ENCODE data around the gene PSAT1. TPM values are rescaled to one million over a fixed set of nuclear protein-coding genes. Genes with fewer than 3 reads are reported as not detected.

Gene PSAT1
- total RNA-seq, 8 experiments from 2014 or later, result 10.6 to 157 (median 59.5) TPM

DNA sequence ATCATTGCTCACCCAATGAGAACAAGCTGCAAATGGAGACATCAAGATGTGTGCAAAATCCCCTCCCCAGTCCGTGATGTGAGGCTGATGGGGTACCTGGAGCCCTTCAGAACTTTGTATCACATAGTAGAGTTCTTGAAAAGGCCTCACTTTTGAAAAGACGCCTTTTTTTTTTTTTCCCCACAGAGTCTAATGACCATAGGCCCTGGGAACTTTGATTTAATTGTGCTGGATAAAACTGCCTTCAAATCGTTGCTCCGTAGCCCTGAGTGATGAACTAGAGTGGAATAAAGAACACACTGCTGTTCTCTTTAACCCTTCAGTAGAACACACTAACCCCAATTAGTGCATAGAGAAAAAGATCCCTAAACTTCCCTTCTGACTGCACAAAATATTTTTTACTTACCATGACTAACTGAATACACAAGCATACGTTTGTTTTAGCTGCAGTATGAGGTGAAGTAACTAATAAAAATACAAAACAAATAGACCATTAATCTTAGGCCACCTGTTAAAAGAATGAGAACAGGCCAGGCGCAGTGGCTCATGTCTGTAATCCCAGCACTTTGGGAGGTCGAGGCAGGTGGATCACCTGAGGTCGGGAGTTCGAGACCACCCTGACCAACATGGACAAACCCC is 15.1 kb downstream of the PSAT1 start:
- peaks cover 2 to 19% of the 10 kb centered on the region in 2 donors for H3K4me1 ChIP-seq (replicated peaks in 1 of 2)
- H3K27ac ChIP-seq, result no peak overlapping the region
- WGBS, 10 experiments, result 11 to 88% (median 62%) methylated on average over 3 to 8 of the region's 9 CpGs
- ATAC-seq (replicated peaks in 6 of 8), result peak in 5 of 8 experiments; percentile 83 to 92 (median 89)
- in situ Hi-C loops (cut with MboI; ENCODE audit: low pct_unique_long_range_greater_than_20kb in 2 of 9, low sequenced_read_pairs in 9 of 9, unreplicated experiment in 9 of 9), result no loop called here
- no peak overlapping the region for H3K4me3 ChIP-seq

DNA sequence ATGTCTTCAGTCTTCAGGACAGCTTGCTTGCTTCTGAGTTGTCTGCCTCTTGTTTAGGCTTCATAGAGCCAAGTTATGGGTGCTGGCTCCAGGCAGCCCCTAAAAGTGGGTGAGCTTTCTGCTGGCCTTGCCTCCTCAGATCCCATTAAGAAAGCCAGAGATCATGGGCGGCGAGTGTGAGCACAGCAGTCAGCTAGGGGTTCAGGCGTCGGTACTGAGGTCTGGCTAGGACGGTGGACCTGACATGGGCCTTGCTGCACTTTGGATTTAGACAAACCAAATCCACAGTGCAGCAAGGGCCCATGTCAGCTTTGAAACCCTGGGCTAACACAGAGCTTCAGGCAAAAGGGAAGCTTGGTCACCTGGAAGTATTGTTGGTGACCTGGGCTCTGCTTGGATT is 17.6 kb downstream of the PSAT1 start:
- peaks cover 2 to 19% of the 10 kb centered on the region in 2 donors for H3K4me1 ChIP-seq (replicated peaks in 1 of 2)
- no peak for ATAC-seq (replicated peaks in 6 of 8)
- WGBS, 10 experiments, result 100% methylated on average over 1 to 3 of the region's 5 CpGs; no CpG with 5 or more reads in 7 of the 10 experiments
- no peak overlapping the region for H3K4me3 ChIP-seq
- in situ Hi-C loops (cut with MboI; ENCODE audit: low pct_unique_long_range_greater_than_20kb in 2 of 9, low sequenced_read_pairs in 9 of 9, unreplicated experiment in 9 of 9), result no loop called here
- no peak overlapping the region for H3K27ac ChIP-seq

DNA sequence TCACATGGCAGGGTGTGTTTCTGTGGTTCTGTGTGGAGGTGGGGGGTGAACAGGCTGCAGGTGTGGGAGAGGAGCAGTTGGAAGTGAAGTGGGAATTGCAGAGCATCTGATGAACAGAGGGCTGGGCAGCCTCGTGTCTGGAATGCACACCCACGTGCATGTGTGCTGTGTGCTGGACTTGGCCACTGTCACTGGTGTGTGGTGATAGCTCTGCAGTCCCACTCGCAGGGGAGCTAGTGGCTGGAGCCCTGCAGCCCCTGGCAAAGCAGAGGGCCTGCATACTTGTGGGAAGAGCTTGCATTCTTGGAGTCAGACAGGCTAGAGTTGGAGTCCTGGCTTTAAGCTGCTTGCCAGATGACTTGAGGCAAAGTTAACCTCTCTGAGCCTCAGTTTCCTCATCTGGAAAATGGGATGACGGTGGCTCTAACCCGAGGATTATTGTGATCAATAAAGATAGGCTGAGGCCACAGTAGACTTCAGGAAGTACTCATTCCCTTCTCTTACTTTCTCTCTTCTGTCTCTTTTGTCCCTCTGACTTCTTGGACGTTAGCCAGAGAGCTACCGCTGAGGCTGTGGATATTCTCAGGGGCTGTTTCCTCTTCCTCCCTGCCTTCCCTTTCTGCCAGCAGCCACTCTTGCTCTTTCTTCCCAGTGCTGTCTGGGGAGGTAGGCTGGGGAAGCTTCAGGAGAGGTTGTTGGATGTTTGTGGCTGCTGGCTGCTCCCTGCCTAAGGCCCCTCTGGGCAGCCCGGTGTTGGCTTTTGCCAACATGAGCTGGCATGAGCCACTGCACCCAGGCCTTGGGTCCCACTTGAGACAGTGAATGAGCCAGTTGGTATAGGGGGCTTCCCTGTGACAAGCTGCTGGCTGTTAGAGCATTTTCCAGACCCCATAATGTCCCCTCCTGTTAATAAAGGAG is 18.3 kb downstream of the PSAT1 start:
- peak in 3 of 8 experiments; percentile 6 to 71 (median 9) for ATAC-seq (replicated peaks in 6 of 8)
- Histone ChIP-seq H3K4me3 (no peak overlapping the region), H3K27ac (no peak overlapping the region), H3K4me1 (replicated peaks in 1 of 2) (peaks cover 2 to 19% of the 10 kb centered on the region in 2 donors)
- 60 to 100% (median 100%) methylated on average over 1 to 5 of the region's 8 CpGs; no CpG with 5 or more reads in 3 of the 10 experiments for WGBS, 10 experiments
- in situ Hi-C loops (cut with MboI; ENCODE audit: low pct_unique_long_range_greater_than_20kb in 2 of 9, low sequenced_read_pairs in 9 of 9, unreplicated experiment in 9 of 9), result no loop called here

DNA sequence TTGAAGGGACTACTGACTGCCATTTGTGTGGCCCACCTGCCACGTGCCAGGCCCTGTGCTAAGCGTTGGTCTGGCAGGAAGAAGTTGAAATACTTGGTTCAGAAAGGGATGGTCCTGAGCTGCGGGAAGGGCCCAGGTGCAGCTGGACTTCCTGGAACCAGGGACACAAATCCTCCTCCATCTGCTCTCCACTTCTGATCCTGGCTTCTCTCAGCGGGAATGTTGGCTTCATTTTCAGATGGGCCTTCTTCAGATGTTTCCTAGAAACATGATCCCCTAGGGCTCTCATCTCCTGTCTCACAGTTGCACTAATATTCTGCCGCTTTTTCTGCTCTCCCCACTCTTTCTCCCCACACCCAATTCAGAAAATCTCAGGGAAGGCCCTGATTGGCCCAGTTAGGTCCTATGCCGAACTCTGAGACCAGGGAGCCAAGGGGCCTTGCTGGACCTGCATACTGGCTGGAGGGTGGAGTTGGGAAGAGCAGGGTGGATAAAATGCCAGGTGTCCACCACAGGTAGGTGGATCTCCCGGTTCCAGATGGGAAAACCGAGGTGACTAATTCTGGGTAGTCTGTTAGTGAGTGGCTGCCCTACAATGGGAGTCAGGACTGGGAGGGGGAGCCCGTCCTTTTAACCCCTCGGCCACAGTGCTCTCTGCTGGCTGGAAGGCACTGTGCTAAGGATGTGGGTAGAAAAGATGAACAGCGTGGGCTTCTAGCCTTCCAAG is 19.4 kb downstream of the PSAT1 start:
- Histone ChIP-seq H3K4me1 (replicated peaks in 1 of 2) (peaks cover 2 to 12% of the 10 kb centered on the region in 2 donors), H3K27ac (no peak overlapping the region), H3K4me3 (no peak overlapping the region)
- ATAC-seq (replicated peaks in 6 of 8), result no peak
- 88 to 100% (median 97%) methylated on average over 1 to 9 of the region's 11 CpGs; no CpG with 5 or more reads in 3 of the 10 experiments for WGBS, 10 experiments
- in situ Hi-C loops (cut with MboI; ENCODE audit: low pct_unique_long_range_greater_than_20kb in 2 of 9, low sequenced_read_pairs in 9 of 9, unreplicated experiment in 9 of 9), result no loop called here

DNA sequence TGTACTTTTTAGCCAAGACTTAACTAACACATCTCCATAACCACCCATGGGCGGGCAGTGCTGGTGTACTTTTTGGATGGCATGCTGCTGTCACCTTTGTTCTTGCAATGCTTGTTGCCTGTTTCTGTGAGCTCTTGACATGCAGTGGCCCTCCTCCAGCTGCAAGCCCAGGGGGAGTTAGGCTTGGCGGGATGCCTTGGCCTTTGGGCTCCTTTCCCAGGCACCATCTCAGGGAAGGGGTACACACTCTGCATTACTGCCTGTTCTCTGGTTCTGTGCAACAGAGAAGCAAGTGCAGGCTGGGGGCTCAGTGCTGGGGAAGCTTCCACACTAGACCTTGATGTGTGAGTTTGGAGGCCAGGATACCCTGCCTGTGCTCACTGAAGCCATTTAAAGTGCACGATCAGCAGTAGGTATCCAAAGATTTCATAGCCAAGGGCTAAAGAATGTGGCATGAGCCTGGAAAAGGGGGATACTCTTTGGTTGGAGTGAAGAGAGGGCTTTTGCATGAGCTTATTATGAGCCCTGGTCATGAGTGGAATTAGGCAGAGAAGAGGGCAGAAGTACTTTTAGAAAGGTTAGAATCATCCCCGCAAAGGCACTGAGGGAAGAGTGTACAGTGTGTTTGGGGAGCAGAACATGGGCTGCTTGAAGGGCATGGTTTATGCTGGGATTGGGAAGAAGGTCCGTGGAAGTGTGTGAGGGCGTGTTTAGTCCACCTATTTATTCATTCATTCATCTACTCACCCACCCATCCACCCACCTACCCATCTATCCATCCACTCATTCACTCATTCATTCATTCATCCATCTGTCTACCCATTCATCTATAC is 22.5 kb downstream of the PSAT1 start:
- Histone ChIP-seq H3K27ac (no peak overlapping the region), H3K4me1 (replicated peaks in 1 of 2) (no peaks in the 10 kb centered on the region), H3K4me3 (no peak overlapping the region)
- in situ Hi-C loops (cut with MboI; ENCODE audit: low pct_unique_long_range_greater_than_20kb in 2 of 9, low sequenced_read_pairs in 9 of 9, unreplicated experiment in 9 of 9), result no loop called here
- 60 to 100% (median 80%) methylated on average over 1 to 4 of the region's 6 CpGs; no CpG with 5 or more reads in 3 of the 10 experiments for WGBS, 10 experiments
- ATAC-seq (replicated peaks in 6 of 8), result no peak

DNA sequence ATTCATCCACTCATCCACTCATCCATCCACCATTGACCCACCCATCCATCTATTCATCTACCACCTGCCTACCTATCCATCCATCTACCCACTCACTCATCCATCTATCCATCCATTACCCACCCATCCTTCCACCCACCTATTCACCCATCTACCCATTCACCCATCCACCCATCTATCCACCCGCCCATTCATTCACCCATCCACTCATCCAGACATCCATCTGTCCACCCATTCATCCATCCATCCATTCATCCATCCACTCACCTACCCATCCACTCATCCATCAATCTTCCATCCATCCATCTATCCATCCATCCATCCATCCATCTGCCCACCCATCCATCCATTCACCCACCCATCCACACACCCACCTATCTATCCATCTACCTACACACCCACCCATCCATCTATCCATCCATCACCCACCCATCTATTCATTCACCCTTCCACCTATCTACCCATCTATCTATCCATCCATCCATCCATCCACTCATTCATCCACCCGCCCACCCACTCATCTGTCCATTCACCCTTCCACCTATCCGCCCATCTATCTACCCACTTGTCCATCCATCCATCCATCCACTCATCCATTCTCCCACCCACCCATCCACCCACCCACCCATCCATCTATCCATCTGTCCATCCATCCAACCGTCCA is 23.2 kb downstream of the PSAT1 start:
- ATAC-seq (replicated peaks in 6 of 8), result no peak
- WGBS, 10 experiments, result 80 to 100% (median 100%) methylated on average over 1 of the region's 4 CpGs; no CpG with 5 or more reads in 5 of the 10 experiments
- H3K27ac ChIP-seq, result no peak overlapping the region
- H3K4me1 ChIP-seq (replicated peaks in 1 of 2), result peaks cover 2 to 5% of the 10 kb centered on the region in 2 donors
- in situ Hi-C loops (cut with MboI; ENCODE audit: low pct_unique_long_range_greater_than_20kb in 2 of 9, low sequenced_read_pairs in 9 of 9, unreplicated experiment in 9 of 9), result no loop called here
- H3K4me3 ChIP-seq, result no peak overlapping the region

DNA sequence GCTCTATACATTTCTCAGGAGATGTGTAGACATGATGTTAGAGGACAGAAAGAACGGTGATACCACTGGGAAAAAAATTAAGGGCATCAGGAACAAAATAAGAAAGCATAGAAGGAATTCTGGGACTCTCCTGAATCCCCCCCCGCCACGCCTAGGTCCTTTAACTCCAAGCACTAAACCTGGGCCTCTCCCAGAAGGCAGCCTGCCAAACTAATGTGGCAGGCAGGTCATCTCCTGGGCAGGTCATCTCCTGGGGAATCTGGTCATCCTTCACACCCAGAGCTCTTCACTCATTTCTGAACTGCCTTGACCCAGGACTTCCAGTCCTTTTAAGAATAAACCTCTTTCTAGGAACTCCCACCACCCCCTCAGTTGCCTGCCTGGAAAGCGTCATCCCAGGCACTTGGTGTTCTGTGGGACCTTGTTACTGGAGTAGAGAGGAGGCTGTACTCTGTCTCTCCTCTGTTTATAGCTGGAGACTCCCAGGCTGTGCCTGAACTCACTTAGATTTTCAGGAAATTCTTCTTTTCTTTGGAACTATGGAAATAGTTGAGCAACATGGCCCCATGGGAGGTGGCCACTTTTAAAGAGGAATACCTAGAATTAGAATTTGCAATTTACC is 24.1 kb downstream of the PSAT1 start:
- Histone ChIP-seq H3K27ac (no peak overlapping the region), H3K4me1 (replicated peaks in 1 of 2) (peaks cover 6 to 11% of the 10 kb centered on the region in 2 donors), H3K4me3 (no peak overlapping the region)
- ATAC-seq (replicated peaks in 6 of 8), result no peak
- in situ Hi-C loops (cut with MboI; ENCODE audit: low pct_unique_long_range_greater_than_20kb in 2 of 9, low sequenced_read_pairs in 9 of 9, unreplicated experiment in 9 of 9), result no loop called here
- 86 to 100% (median 98%) methylated on average over 1 to 4 of the region's 4 CpGs; no CpG with 5 or more reads in 4 of the 10 experiments for WGBS, 10 experiments

DNA sequence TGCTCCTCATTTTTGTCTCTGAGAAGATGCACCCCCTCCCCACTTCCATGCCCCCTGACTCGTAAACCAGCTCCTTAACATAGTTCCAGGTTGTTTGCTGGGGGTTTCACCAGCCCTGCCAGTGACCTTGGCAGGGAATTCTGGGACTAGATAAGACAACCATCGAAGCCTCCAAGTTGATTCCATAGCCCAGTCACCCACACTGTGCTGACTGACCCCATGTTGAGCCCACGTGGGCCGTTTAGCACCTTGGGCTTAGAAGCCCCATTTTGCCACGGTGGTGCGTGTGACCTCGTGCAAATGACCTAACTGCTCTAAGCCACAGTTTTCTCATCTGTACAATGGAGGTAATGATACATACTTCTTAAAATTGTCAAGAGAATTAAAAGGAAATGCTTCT is 24.6 kb downstream of the PSAT1 start:
- 60 to 100% (median 93%) methylated on average over 2 to 7 of the region's 7 CpGs; no CpG with 5 or more reads in 3 of the 10 experiments for WGBS, 10 experiments
- no peak overlapping the region for H3K4me3 ChIP-seq
- peaks cover 6 to 12% of the 10 kb centered on the region in 2 donors for H3K4me1 ChIP-seq (replicated peaks in 1 of 2)
- ATAC-seq (replicated peaks in 6 of 8), result no peak
- no peak overlapping the region for H3K27ac ChIP-seq
- in situ Hi-C loops (cut with MboI; ENCODE audit: low pct_unique_long_range_greater_than_20kb in 2 of 9, low sequenced_read_pairs in 9 of 9, unreplicated experiment in 9 of 9), result no loop called here

DNA sequence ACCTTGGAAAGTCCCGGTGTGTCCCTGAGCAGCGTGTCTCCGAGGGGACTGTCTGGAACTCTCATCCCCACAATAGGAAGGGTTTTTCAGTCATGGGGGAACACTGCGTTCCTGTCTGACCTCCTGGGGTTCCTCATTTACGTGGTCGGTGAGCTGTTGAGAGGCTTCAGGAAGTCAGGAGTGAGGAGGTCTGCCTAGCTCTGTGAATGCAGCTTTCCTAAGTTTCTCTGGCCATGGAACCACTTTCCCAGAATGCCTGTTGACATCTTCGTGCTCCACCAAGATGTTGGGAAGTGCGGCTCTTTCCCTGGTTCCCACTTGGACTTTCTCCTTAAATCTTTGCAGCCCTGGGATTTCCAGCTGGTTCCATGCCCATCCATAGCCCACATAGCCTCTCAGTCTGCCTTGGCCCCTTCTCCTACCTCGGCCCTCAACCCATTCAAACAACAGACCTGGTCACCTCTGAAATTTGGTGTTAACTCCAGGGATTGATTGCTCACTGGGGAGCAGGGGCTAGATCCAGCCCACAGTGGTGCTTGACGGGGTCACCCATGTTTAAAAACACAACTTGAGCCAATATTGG is 27.2 kb downstream of the PSAT1 start:
- no peak for ATAC-seq (replicated peaks in 6 of 8)
- Histone ChIP-seq H3K27ac (no peak overlapping the region), H3K4me1 (replicated peaks in 1 of 2) (peaks cover 6 to 12% of the 10 kb centered on the region in 2 donors), H3K4me3 (no peak overlapping the region)
- in situ Hi-C loops (cut with MboI; ENCODE audit: low pct_unique_long_range_greater_than_20kb in 2 of 9, low sequenced_read_pairs in 9 of 9, unreplicated experiment in 9 of 9), result no loop called here
- WGBS, 10 experiments, result 53 to 100% (median 79%) methylated on average over 1 to 8 of the region's 10 CpGs; no CpG with 5 or more reads in 2 of the 10 experiments

DNA sequence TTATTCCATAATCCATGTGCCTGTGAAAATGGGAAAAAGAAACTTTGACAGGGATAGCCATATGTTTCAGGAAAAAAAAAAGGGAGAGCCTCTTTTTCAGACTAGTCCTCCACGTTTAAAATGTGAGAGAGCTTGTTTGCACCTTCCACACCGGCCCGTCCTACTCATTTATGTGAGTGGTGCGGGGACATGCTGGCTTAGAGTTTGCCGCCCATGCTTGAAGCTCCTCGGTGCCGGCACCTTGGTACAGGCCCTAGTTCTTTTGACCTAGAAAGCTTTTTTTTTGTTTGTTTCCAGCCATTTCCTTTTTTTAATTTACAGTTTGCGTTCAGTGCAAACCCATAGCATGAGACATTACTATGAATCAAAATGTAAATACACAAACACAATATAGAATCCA is 27.8 kb downstream of the PSAT1 start:
- 0 to 100% (median 98%) methylated on average over 1 to 8 of the region's 8 CpGs; no CpG with 5 or more reads in 1 of the 10 experiments for WGBS, 10 experiments

DNA sequence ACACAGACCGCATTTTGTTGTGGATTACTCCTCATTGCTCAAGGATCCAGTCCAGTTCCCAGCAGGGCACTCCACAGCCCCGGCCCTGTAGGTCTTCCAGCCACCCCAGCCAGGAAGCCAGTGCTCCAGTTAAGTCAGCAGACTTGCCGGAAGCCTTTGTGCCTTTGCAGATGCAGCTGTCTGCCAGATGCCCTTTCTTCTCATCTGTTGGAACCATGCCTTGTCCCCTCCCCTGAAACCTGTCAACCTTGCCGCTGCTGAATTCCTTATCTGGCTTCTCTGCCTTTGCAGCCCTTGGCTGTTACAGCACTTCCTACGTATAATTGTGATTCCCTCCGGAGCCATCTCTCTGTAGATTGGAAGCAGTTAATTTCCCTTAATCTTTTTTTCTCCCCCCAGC is 28.4 kb downstream of the PSAT1 start:
- peaks cover 6 to 12% of the 10 kb centered on the region in 2 donors for H3K4me1 ChIP-seq (replicated peaks in 1 of 2)
- peak; percentile 15 to 93 (median 42) for ATAC-seq (replicated peaks in 6 of 8)
- H3K27ac ChIP-seq, result peak overlapping the region in 1 of 2 donors; percentile 75
- in situ Hi-C loops (cut with MboI; ENCODE audit: low pct_unique_long_range_greater_than_20kb in 2 of 9, low sequenced_read_pairs in 9 of 9, unreplicated experiment in 9 of 9), result no loop called here
- WGBS, 10 experiments, result 33 to 100% (median 47%) methylated on average over 1 to 6 of the region's 6 CpGs; no CpG with 5 or more reads in 3 of the 10 experiments
- no peak overlapping the region for H3K4me3 ChIP-seq

More for the DNA sequence above, 27.8 kb downstream of the PSAT1 start:
- H3K4me3 ChIP-seq, result no peak overlapping the region
- ATAC-seq (replicated peaks in 6 of 8), result no peak
- in situ Hi-C loops (cut with MboI; ENCODE audit: low pct_unique_long_range_greater_than_20kb in 2 of 9, low sequenced_read_pairs in 9 of 9, unreplicated experiment in 9 of 9), result no loop called here
- peaks cover 6 to 12% of the 10 kb centered on the region in 2 donors for H3K4me1 ChIP-seq (replicated peaks in 1 of 2)
- no peak overlapping the region for H3K27ac ChIP-seq
